Inflammatory macrophage treated with lipopolysaccharide for 4 hours (primary cell): ENCODE results near the gene POP4.
"Not testable (repeated sequence)": the region's sequence is repeated elsewhere in the genome, so short reads cannot be mapped to it uniquely, and the experiment has no call there.

Source experiments
- DNase-seq: peaks from one replicate; pipeline ENCODE4 v3.0.0-alpha.2; 2020

POP4 gene

DNA sequence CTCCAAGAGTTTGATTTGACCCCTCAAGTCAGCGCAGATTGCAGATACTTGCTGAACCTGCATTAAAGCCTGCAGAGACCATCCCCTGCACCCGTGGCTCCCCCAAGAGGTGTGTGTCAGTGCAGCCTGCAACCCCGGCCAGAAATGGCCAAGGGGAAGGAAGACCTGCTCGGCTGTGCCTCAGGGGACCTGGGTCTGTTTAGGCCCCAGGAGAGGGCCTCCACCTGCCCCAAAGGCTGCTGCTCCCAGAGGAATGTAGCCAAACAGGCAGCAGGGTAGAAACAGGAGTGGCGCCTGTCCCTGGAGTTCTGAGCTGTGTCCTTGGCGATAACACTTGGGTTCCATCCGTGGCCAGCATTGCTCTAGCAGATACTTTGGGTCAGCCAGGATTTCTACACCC lies 8.0 kb downstream of the POP4 start:
- DNase-seq = no peak

DNA sequence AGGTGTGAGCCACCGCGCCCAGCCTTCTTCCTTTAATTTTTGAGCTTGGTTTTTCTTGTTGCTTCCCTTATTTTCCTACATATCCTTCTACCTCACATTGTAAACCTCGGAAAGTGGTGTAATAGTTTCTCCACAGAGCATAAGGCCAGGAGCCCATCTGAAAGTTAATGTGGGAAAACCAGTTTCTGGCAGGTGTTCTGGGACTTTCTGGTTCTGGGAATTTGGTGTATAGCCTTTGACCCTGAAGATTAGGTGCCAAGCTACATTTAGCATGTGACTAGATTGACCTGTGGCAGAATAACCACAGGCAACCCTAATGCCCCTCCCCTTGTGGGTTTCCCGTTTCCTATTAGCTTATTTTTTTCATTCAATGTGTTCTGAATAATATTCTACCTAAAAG lies 8.7 kb downstream of the POP4 start:
- no peak for DNase-seq

DNA sequence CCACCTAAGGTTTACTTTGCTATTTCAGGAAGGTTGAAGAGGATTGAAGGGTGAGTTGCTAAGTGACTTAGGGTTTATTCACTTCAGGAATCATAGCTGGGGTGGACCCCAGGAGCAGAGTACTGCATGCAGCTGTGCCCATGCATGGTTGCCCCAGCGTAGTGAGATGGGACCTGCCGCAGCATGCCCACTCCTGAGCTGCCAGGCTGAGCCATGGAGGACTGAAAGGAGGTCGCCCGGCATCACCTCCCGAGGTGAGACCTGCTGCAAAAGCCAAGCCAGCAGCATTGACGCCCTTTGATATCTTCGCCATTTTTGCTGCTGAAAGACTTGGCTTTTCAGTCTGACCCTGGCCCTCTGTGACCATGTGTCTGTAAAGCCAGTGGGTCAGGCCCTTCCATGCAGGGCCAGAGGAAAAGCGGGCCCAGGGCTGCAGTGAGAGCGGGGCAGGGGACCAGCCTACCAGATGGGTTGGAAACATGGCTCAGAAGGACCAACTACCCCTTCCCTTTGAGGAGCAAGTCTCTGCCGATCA lies 9.9 kb downstream of the POP4 start:
- DNase-seq = no peak

DNA sequence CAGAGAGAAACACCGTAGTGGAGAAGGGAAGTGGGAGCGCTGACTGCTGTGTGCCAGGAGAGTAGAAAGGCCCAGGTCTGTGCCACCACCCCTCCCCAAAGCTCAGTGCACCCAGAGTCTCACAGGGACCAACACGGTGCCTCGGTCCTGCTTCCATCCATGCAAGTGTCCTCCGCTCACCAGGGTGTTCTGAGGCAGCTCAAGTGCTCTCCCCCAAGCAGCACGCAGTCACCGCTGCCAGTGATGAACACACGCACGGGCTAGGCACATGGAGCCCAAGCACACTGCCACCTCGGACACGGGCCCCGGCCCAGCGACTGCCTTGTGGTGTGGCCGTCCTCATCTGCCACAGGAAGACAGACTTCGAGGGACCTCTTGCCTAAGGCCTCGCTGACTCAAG lies 10.5 kb downstream of the POP4 start:
- DNase-seq = no peak

DNA sequence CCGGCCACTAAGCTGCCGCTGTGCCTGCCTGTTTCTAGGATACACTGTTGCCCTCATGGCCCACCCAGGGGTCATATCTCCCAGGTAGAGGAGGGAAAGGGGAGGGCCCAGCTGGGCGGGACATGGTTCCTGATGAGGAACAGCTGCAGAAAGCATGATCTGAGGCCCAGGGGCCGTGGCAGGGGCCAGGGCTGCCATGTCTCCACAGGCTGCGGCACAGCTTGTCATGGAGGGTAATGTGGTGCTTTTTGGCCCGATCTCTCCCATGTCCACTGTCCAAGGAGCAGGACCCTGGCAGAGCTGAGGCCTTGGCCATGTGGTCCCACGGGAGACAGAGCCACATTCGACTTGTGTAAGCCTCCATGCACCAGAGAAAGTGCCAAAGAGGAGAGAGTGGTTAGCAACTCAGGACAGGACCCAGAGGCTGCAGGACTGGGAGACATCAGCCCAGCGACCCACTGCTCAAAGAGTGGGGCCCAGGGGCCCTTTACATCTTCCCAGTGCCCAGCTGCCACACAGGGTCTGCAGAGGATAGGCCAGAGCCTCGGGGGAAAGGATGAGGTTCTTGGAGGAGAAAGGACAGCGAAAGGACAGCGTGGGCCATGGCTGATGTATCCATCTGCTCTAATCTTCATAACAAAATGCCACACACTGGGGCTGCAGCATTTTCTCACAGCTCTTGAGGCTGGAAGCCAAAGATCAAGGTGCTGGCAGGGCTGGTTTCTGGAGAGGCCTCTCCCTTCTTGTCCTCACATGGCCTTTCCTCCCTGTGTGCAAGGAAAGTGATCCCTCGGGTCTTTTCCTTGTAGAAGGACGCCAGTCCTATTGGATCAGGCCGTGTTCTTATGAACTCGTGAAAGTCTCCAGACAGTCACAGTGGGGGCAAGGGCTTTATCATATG lies 11.5 kb downstream of the POP4 start:
- no peak for DNase-seq

DNA sequence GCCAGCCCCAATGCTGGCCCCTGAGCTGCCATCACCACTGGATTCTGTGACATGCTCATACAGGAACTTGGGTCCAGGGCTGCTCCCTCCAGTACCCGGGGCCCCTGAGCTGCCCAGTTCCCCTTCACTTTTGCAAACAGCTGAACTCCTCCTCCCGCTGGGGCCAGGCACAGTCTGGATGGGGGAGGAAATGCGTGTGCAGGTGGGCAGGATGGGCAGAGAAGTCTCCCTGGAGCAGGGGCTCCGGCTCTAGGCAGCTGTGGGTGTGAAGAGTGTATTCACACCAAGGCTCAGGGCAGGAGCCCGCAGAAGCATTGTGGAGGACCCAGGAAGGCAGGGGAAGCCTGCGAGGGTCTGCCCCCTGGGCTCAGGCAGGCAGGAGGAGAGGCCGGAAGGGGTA lies 12.4 kb downstream of the POP4 start:
- no peak for DNase-seq

DNA sequence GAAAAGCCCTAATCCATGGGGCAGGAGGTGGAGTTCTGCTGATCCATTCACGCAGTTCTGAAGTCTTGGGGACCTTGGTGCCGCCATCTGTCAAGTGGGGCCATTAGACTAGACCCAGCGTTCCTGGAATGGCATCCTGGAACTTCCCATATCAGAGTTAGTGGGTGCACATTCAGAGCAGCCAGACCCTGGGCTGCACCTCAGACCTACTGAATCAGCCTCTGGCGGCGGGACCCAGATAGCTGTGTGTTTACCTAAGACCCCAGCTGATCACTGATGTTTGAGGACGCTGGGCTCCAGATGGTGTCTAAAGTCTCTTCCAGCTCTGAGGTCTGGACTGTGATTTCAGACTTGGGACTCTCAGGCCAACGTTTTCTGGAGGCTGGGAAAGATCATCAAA lies 12.8 kb downstream of the POP4 start:
- no peak for DNase-seq

DNA sequence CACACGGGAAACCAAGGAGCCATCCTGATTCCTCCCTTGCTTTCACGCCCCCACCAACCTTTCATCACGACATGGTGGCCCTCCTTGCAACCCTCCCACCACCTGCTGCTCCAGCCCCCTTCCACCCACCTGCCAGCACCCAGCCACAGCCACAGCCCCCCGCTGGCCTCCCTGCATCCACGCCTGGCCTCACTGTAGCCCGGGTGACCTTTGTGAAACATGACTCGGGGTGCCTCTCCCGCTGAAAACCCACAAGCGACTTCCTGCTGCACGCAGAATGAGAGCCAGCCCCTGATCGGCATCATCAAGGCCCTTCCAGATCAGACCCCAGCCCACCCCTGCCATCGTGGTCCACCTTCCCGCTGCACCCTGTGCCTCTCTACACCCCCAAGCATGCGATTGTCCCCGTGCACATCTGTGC lies 14.9 kb downstream of the POP4 start:
- DNase-seq = no peak

DNA sequence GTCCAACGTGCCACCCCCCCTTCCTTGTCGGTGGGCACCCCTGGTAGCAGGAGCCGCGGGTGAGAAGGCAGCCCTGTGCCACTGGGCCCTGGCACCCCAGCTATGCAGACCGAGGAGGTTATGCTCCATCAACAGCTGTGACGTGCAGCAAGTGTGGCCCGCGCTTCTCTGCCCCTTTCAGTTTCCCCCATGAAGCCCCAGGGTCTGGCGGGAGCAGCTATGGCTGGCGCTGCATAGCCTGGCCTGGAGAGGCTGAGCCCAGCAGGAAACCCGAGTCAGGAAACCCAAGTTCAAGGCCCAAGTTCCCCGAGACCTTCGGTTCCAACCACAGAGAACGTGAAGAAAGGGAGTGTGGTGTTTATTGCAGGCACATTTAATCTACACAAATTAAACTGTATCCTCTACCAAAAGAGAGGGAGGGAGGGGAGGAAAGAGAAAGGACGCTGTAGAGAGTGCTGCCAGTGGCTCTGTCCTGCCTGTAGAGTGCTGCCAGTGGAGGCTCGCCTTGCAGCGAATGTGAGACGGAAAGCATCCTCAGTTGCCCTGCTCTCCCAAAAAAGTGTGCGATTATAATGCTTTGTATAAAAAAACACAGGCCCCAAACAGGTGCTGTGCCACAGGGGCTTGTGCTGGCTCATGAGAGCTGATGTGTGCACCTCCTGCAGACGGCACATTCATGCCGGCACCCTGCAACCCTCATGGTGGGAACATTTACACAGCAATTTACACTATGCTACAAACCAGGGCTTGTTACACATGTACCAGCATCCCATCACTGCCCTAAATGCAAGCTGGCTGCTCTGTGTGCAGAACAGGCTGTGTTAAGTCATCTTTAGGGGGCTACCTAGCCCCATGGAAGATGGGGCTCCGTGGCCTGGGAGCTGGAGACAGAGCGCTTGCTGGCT lies 16.3 kb downstream of the POP4 start:
- no peak for DNase-seq

DNA sequence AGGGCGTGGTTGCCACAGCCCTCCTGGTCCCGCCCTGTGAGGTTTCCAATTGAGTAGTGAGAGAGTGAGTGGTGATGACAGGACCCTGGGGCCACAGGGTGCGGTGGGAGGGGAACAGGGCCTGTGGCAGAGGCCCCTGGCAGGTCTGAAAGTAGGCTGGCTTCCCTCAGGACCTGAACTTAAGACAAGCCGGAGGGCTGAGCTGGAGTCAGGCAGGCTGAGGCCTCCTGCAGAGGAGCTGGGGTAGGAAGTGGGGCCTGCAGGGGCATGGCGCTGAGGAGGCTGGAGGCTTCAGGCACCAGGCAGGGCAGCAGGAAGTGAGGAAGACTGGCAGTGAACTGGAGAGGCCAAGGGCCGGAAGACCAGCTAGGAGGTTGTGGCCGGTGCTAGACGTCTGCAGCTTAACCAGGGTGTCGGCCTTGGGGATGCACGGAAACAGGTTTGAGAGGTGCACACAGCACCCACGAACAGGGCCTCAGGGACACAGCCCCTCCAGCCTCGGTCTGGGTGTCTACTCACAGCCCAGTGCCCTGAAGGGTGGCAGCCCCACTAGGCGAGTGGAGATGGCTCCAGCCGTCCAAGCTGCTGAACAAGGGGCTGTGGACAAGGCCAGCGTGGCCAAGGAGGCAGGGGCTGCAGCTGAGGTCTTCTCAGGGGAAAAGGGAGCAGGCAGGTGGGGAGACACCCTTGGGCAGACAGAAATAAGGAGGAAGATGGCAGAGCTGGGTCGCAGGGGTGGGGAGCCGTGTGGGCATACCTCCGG lies 17.8 kb downstream of the POP4 start:
- DNase-seq = no peak

DNA sequence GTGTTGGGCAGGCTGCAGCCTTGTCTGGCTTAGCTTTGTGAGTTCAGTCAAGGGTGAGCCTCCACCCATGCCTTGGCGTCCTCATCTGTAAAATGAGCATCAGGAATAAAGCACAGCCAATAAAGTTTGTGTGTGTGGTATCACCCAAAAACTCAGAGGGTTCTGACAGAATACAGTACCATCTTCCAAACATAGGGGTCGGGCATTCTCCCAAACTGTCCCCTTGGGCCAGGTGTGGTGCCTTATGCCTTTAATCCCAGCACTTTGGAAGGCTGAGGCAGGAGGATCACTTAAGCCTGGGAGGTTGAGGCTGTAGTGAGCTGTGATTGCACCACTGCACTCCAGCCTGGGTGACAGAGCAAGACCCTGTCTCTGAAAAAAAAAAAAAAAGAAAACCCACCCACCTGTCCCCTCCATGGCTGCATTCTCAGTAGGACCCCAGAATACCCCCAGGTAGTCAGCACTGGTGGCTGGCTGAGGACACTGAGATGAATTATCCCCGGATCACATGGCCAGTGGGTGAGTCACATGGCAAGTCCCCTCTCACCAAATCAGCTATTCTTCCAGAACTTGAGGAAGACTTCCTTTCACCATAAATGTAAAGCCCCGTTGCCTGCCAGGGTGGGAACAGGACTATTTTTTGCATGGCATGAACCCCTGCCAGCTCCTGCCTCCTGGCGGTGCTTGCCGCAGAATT lies 18.6 kb downstream of the POP4 start:
- no peak for DNase-seq

DNA sequence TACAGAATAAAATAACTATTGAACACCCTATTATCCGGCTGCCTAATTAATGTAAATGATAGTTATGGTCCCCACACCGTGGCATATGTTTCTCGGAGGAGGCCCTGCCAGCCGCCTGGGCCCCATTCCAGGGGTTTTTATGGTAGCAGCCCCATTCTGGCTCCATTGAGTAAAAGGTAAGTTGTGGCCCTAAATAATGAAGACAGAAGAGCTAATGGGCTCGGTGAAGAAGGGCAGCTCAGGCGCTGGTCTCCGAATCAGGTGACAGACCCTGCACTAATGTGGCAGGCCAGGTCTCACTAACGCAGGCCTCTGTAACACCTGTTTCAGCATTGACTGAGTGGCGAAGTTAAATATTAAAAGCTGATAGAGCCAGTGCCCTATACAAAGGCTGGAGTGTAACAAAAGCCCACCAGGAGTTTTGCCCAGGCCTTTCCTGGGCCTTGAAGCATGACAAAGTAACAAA lies 19.1 kb downstream of the POP4 start:
- DNase-seq = no peak

DNA sequence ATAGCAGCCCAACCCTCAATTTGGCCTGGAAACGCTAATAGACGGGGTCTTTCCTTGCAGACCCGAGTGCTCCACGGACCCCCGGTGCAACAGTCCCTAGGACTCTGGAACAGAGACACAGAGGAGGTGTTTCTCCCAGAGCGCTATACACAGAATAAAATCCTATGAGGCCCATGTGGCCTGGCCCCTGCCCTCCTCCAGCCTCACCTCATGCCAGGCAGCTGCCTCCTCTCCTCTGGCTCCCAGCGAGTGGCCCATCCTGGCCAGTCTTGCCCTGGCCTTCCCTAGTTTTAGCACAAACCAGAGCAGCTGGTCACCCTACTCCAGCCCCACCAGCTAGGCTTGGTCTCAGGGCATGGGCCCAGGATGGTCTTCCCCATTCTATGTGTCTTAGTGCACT lies 20.3 kb downstream of the POP4 start:
- no peak for DNase-seq

DNA sequence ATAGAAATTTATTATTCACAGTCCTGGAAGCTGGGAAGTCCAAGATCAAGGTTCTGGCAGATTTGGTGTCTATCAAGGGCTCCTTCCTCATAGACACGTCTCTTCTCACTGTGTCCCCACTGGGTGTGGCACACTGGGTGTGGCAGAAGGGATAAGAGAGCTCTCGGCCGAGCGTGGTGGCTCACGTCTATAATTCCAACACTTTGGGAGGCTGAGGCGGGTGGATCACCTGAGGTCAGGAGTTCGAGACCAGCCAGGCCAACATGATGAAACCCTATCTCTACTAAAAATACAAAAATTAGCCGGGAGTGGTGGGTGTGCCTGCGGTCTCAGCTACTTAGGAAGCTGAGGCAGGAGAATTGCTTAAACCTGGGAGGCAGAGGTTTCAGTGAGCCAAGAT lies 20.7 kb downstream of the POP4 start:
- not testable (repeated sequence) for DNase-seq

DNA sequence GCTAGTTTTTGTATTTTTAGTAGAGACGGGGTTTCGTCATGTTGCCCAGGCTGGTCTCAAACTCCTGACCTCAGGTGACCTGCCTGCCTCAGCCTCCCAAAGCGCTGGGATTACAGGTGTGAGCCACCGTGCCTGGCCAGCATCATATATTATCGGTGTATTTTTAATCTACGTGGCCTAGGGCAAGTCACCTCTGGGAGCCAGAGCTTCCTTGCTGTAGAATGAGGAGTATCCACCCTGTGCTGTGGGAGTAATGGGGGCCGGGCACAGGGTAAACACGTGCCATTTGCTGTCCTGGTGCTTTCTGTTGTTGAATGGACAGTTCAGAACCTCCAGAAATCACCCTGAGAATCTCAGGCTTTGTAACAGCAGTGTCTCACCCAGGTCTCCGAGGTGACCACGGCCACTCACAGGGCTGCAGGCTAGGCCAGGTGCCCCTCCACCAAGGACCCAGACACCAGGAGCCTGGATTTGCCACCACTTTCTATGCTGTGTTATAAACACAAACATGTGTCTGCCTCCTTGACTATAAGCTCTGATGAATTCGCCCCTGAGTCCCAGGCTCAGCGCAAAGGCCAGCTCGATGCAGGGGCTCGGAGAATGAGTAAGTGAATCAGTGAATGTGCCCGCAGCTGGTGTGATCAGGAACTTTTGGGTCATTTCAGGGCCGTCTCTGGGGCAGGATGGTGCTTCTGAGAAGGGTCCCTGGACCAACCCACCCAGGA lies 22.7 kb downstream of the POP4 start:
- DNase-seq = no peak

DNA sequence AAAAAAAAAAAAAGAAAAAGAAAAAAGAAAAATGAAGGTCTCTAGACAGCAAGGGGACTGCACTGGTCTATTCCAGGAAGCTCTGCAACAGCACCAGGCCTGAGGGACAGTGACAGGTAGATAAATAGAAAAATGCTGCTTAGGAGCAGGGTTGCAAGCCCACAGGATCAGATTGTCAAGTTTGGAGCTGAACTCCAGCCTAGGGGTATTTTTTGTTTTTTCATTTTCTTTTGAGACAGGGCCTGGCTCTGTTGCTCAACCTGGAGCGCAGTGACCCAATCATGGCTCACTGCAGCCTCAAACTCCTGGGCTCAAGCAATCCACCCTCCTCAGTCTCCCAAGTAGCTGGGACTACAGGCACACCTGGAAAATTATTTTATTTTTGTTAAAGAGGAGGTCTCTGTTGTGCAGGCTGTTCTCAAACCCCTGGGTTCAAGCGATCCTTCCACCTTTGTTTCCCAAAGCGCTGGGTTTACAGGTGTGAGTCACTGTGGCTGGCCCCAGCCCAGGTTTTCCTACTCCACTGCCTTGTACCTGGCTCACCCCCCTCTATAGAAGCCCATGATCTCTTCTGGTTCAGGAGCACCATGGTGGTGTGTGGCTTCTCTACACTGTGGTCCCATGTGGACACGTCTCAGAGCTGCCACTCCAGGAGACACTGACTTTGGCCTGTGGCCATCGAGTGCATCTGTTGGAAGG lies 23.9 kb downstream of the POP4 start:
- no peak for DNase-seq

DNA sequence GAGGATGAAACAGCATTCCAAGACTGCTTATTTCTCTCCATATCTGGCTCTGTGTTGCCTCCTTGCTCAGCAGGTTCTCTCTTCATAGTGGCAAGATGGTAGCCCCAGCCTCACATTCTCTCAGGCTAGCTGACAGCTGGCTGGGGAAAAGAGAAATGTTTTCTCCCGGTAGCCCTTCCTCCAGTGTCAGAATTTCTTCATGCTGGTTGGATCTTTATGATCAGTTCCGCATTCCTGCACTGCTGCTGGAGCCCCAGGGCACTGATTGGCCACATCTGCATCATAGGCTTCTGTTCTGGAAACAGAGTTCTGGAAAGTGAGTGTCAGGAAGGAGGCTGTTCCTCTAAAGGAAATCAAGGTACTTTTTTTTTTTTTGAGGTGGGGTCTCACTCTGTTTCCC lies 24.6 kb downstream of the POP4 start:
- no peak for DNase-seq

DNA sequence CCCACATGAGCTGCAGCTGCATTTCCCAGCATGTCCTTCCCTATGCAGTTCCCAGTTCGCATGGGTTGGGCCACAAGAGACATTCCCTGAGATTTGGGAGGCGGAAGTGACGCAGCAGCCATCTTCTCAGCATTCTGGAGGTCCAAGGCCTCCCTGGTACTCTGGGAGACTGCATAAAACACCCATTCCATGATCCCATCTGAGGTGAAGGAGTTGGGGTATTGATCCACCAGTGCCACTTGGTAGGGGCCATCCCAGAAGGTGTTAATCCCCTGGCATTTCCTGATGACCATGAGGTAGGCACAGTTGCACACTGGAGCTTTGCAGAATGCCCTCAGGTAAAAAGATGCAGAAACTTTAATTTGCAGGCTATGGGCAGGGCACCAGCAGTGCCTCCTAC lies 25.4 kb downstream of the POP4 start:
- no peak for DNase-seq

DNA sequence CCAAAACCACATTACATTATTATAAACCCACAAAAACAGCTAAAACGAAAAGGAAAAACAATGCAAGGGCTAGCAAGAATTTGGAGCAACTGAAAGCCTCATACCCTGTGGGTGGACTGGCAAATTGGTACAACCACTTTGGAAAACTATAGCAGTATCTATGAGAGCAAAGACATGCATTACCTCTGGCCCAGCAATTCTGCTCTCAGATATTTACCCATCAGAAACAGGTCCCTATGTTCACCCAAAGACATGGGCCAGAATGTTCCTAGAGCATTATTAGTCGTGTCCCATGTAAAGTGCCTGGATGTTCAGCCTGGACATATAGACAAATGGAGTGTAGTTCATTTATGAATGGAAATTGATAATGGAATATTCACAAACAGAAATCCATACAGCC lies 27.9 kb downstream of the POP4 start:
- no peak for DNase-seq

DNA sequence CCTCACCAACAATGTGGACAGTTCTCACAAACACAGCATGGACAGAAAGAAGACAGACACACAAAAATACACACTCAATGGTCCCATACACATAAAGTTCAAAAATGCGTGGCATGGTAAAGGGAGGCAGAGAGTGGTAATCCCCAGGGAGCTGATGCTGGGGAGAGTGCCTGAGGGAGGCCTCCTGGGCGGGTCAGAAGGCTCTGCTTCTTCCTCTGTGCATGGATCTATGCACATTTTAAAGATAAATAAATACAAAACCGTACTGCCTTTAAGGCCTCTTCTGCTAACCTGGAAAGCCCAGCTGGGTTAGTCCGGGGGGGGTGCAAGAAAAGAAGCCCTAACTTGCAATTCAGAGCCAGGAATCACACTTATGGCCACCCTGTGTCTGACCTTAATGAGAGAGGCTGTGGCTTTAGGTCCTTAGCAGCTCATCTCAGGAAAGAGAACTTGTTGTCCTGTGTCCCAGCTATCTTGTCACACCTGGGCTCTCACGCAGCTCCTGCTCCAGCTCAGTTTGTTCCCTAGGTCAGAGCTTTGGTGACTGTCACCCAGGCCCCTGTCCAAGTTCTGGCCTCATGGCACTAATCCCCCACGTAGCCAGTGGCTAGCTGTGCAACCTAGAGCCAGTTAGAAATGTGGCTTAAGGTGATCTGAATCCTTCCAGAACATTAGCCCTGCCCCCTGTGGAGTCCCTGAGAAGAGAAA lies 28.5 kb downstream of the POP4 start:
- DNase-seq = no peak
